Neural progenitor cell (in vitro differentiated cells): ENCODE results near the gene BAAT. TPM values are rescaled to one million over a fixed set of nuclear protein-coding genes. Genes with fewer than 3 reads are reported as not detected.

Experiments used
- DNase-seq: peaks from one replicate; pipeline ENCODE4 v3.0.0-alpha.2; 2016; ENCODE audit warnings: low spot score
- H2AFZ ChIP-seq: fragments of 200-600 bp; sonication (generic); replicated peaks from 2 replicates; pipeline ENCODE4 v1.6.1; 2016; ENCODE audit warnings: antibody characterized with exemption
- H3F3A ChIP-seq: fragments of 200-600 bp; sonication (generic); 2 replicates; pipeline ENCODE4 v1.6.1; 2016; ENCODE audit warnings: antibody characterized with exemption, low read depth
- H3K27ac ChIP-seq: fragments of 200-600 bp; sonication (generic); 2 replicates; pipeline ENCODE4 v1.5.1; 2016; ENCODE audit warnings: mild to moderate bottlenecking
- H3K27me3 ChIP-seq: fragments of 200-600 bp; sonication (generic); 2 replicates; pipeline ENCODE4 v1.6.1; 2016; ENCODE audit warnings: mild to moderate bottlenecking, moderate library complexity
- H3K36me3 ChIP-seq: fragments of 200-600 bp; sonication (generic); 2 replicates; pipeline ENCODE4 v1.5.1; 2016
- H3K4me1 ChIP-seq: fragments of 200-600 bp; sonication (generic); 2 replicates; pipeline ENCODE4 v1.6.1; 2016; ENCODE audit warnings: mixed run types
- H3K4me2 ChIP-seq: fragments of 200-600 bp; sonication (generic); 2 replicates; pipeline ENCODE4 v1.6.1; 2016
- H3K4me3 ChIP-seq: fragments of 200-600 bp; sonication (generic); 2 replicates; pipeline ENCODE4 v1.5.1; 2016
- H3K79me2 ChIP-seq: fragments of 200-600 bp; sonication (generic); 2 replicates; pipeline ENCODE4 v1.6.1; 2016; ENCODE audit warnings: low read depth
- H3K9ac ChIP-seq: fragments of 200-600 bp; sonication (generic); 2 replicates; pipeline ENCODE4 v1.6.1; 2016
- H3K9me3 ChIP-seq: fragments of 200-600 bp; sonication (generic); 2 replicates; pipeline ENCODE4 v1.5.1; 2016; ENCODE audit warnings: low read depth
- H4K20me1 ChIP-seq: fragments of 200-600 bp; sonication (generic); 2 replicates; pipeline ENCODE4 v1.6.1; 2016; ENCODE audit warnings: low read depth
- H3K27ac Mint-ChIP-seq: 3 replicates; pipeline ENCODE4 v1.8.0; 2021; ENCODE audit warnings: mixed read lengths
- H3K27me3 Mint-ChIP-seq: 2 replicates; pipeline ENCODE4 v1.8.0; 2022; ENCODE audit warnings: low read depth, mild to moderate bottlenecking, inconsistent platforms, moderate library complexity, mixed read lengths; ENCODE audit not compliant: insufficient read depth
- H3K36me3 Mint-ChIP-seq: 3 replicates; pipeline ENCODE4 v1.8.0; 2021; ENCODE audit warnings: mixed read lengths
- H3K4me1 Mint-ChIP-seq: 3 replicates; pipeline ENCODE4 v1.8.0; 2021; ENCODE audit warnings: mixed read lengths
- H3K4me3 Mint-ChIP-seq: 3 replicates; pipeline ENCODE4 v1.8.0; 2021; ENCODE audit warnings: mild to moderate bottlenecking, moderate library complexity, mixed read lengths
- H3K9me3 Mint-ChIP-seq: 3 replicates; pipeline ENCODE4 v1.8.0; 2020; ENCODE audit warnings: mixed read lengths
- CTCF ChIP-seq: fragments of 200-600 bp; sonication (generic); IDR thresholded peaks from 2 replicates; pipeline ENCODE4 v1.5.1; 2017; ENCODE audit warnings: antibody characterized with exemption, mild to moderate bottlenecking
- EZH2 ChIP-seq: fragments of 200-600 bp; sonication (generic); IDR thresholded peaks from 2 replicates; pipeline ENCODE4 v1.6.1; 2017; ENCODE audit warnings: antibody characterized with exemption, mild to moderate bottlenecking, moderate library complexity
- EZH2phosphoT487 ChIP-seq: fragments of 200-600 bp; sonication (generic); IDR thresholded peaks from 2 replicates; pipeline ENCODE4 v1.6.1; 2017; ENCODE audit warnings: antibody characterized with exemption
- total RNA-seq: library from RNA; depleted of rRNA; stranded (reverse); fragments of >200 nt; gene quantifications from 2 replicates; pipeline ENCODE4 v1.2.3, GENCODE V29; 2015; ENCODE audit warnings: low replicate concordance

The BAAT gene
- total RNA-seq, 1 donor from 2014 or later, result 0.09 TPM

- no peak for DNase-seq
- H3K4me2 ChIP-seq, result no peak overlapping the region
These were observed 34.0 kb upstream of the BAAT start for GRCh38 chr9:101418518-101419430.

DNA sequence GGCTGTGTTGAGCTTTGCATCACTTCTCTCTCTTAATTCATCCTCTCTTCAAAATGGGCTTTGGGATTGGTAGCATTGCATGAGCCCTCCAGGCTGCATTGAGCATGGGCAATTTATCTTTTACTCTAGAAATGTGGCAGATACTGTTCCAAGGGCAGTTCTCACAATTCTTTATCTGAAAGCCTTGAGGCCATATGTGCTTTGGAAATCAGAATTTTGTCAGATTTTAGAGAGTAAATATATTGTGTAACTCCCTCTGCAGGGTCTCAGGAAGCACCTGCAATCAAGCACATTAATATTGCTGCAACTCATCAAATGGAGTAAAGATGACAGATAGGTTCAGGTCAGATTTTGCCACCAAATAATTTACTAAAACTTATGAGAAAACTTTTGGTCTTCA is 33.2 kb upstream of the BAAT start:
- H3K4me3 Mint-ChIP-seq, result no peak overlapping the region
- no peak for TF ChIP-seq CTCF
- no peak for TF ChIP-seq EZH2
- TF ChIP-seq EZH2phosphoT487, result no peak
- peaks cover 22% of the 10 kb centered on the region for H3K9me3 Mint-ChIP-seq
- no peak overlapping the region for H3K4me3 ChIP-seq
- H3K4me1 ChIP-seq, result no peaks in the 10 kb centered on the region
- H3K27ac Mint-ChIP-seq, result no peak overlapping the region
- H3F3A ChIP-seq, result no peaks in the 10 kb centered on the region
- no peak overlapping the region for H3K4me2 ChIP-seq
- H3K9ac ChIP-seq, result no peak overlapping the region
- no peaks in the 10 kb centered on the region for H3K27me3 ChIP-seq
- H2AFZ ChIP-seq, result no peak overlapping the region
- no peak for DNase-seq
- H3K36me3 ChIP-seq, result no peaks in the 10 kb centered on the region
- H3K4me1 Mint-ChIP-seq, result no peaks in the 10 kb centered on the region
- H3K36me3 Mint-ChIP-seq, result peaks cover 25% of the 10 kb centered on the region
- H4K20me1 ChIP-seq, result no peaks in the 10 kb centered on the region
- no peaks in the 10 kb centered on the region for H3K9me3 ChIP-seq
- no peaks in the 10 kb centered on the region for H3K79me2 ChIP-seq
- no peak overlapping the region for H3K27ac ChIP-seq
- peaks cover 3% of the 10 kb centered on the region for H3K27me3 Mint-ChIP-seq

More at GRCh38 chr9:101418518-101419430, 34.0 kb upstream of the BAAT start:
- H4K20me1 ChIP-seq, result no peaks in the 10 kb centered on the region
- H2AFZ ChIP-seq, result no peak overlapping the region
- Mint-ChIP-seq H3K36me3 (peaks cover 17% of the 10 kb centered on the region), H3K4me1 (no peaks in the 10 kb centered on the region), H3K27me3 (peaks cover 3% of the 10 kb centered on the region), H3K4me3 (no peak overlapping the region), H3K27ac (no peak overlapping the region), H3K9me3 (peaks cover 14% of the 10 kb centered on the region)
- no peaks in the 10 kb centered on the region for H3K9me3 ChIP-seq
- no peak overlapping the region for H3K27ac ChIP-seq
- no peaks in the 10 kb centered on the region for H3K36me3 ChIP-seq
- no peak overlapping the region for H3K4me3 ChIP-seq
- H3F3A ChIP-seq, result no peaks in the 10 kb centered on the region
- no peak overlapping the region for H3K9ac ChIP-seq
- H3K79me2 ChIP-seq, result no peaks in the 10 kb centered on the region
- no peaks in the 10 kb centered on the region for H3K27me3 ChIP-seq
- TF ChIP-seq EZH2 (no peak), CTCF (no peak), EZH2phosphoT487 (no peak)
- H3K4me1 ChIP-seq, result no peaks in the 10 kb centered on the region

DNA sequence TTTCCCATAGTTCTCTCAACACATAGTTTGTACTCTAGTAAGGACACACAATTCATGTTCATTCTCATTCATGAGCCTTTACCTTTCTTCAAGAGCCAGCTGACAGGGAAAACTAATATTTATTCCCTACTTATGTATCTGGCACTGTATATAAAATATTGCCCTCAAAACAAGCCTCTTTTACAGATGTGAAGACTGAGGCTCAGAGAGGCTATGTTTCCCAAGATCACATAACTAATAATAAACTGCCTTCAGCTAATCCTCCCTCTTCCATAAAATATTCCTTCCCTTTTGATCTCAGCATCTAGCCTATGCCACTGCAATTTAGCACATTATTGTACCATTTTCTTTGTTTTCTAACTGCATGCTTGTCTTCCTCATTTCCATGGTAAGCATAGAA is 32.6 kb upstream of the BAAT start:
- Mint-ChIP-seq H3K9me3 (peaks cover 27% of the 10 kb centered on the region), H3K27ac (no peak overlapping the region), H3K4me3 (no peak overlapping the region), H3K36me3 (peaks cover 30% of the 10 kb centered on the region), H3K27me3 (peaks cover 3% of the 10 kb centered on the region), H3K4me1 (no peaks in the 10 kb centered on the region)
- no peak for TF ChIP-seq EZH2phosphoT487
- no peak for TF ChIP-seq CTCF
- no peak for TF ChIP-seq EZH2
- no peaks in the 10 kb centered on the region for H3K4me1 ChIP-seq
- no peak overlapping the region for H2AFZ ChIP-seq
- H3K9me3 ChIP-seq, result peaks cover 3% of the 10 kb centered on the region
- H3K36me3 ChIP-seq, result no peaks in the 10 kb centered on the region
- no peak overlapping the region for H3K4me3 ChIP-seq
- H3K27ac ChIP-seq, result no peak overlapping the region
- no peak overlapping the region for H3K4me2 ChIP-seq
- no peak for DNase-seq
- no peaks in the 10 kb centered on the region for H3F3A ChIP-seq
- no peak overlapping the region for H3K9ac ChIP-seq
- no peaks in the 10 kb centered on the region for H4K20me1 ChIP-seq
- H3K79me2 ChIP-seq, result no peaks in the 10 kb centered on the region
- H3K27me3 ChIP-seq, result no peaks in the 10 kb centered on the region
